ENCODE results near the gene SORCS1. TPM values are rescaled to one million over a fixed set of nuclear protein-coding genes. Genes with fewer than 3 reads are reported as not detected.

The SORCS1 gene
- total RNA-seq, 1 donor from 2014 or later = 1.1 TPM

GRCh38 chr10:106576534-106576933 lies 588.0 kb downstream of the SORCS1 start:
- H4K20me1 ChIP-seq (ENCODE audit: insufficient read depth, low read length) = no peaks in the 10 kb centered on the region
- H3K4me2 ChIP-seq (ENCODE audit: low read length) = no peak overlapping the region
- Mint-ChIP-seq H3K4me3 (ENCODE audit: unreplicated experiment) (no peak overlapping the region), H3K9me3 (ENCODE audit: unreplicated experiment) (no peaks in the 10 kb centered on the region), H3K36me3 (ENCODE audit: low read depth, unreplicated experiment) (no peaks in the 10 kb centered on the region), H3K27ac (ENCODE audit: unreplicated experiment) (no peak overlapping the region), H3K27me3 (ENCODE audit: low read depth, unreplicated experiment) (no peaks in the 10 kb centered on the region), H3K4me1 (ENCODE audit: low read depth, unreplicated experiment) (peaks cover 20% of the 10 kb centered on the region)
- no peak overlapping the region for H3K27ac ChIP-seq (ENCODE audit: low read depth, low read length)
- no peaks in the 10 kb centered on the region for H3K79me2 ChIP-seq (ENCODE audit: insufficient read depth, low read length)
- H3K4me3 ChIP-seq (ENCODE audit: insufficient read depth, low read depth, low read length) = no peak overlapping the region
- H3K36me3 ChIP-seq (ENCODE audit: insufficient read depth, low read length) = no peaks in the 10 kb centered on the region
- H3K4me1 ChIP-seq (ENCODE audit: insufficient read depth, low read length) = peaks cover 8% of the 10 kb centered on the region
- FAIRE-seq (no peak), DNase-seq (ENCODE audit: low read depth) (no peak)
- no peaks in the 10 kb centered on the region for H3K27me3 ChIP-seq (ENCODE audit: insufficient read depth, low read length)
- TF ChIP-seq CTCF (IDR thresholded peaks at IDR 0.05; ENCODE audit: insufficient read depth, low read depth, low read length) (no peak), EZH2 (IDR thresholded peaks at IDR 0.05; ENCODE audit: insufficient read depth, low read length) (no peak)
- H2AFZ ChIP-seq (ENCODE audit: low read depth, low read length) = no peak overlapping the region
- H3K9me3 ChIP-seq (ENCODE audit: insufficient read depth, low read depth, low read length) = no peaks in the 10 kb centered on the region
- H3K9ac ChIP-seq (ENCODE audit: low read length) = no peak overlapping the region

- Histone ChIP-seq H3K4me3 (ENCODE audit: insufficient read depth, low read depth, low read length) (no peak overlapping the region), H3K36me3 (ENCODE audit: insufficient read depth, low read length) (no peaks in the 10 kb centered on the region), H3K4me2 (ENCODE audit: low read length) (peak overlapping the region; percentile 20), H4K20me1 (ENCODE audit: insufficient read depth, low read length) (no peaks in the 10 kb centered on the region), H3K9ac (ENCODE audit: low read length) (no peak overlapping the region), H2AFZ (ENCODE audit: low read depth, low read length) (peak overlapping the region; percentile 29), H3K27ac (ENCODE audit: low read depth, low read length) (peak overlapping the region; percentile 29), H3K9me3 (ENCODE audit: insufficient read depth, low read depth, low read length) (no peaks in the 10 kb centered on the region), H3K4me1 (ENCODE audit: insufficient read depth, low read length) (peaks cover 8% of the 10 kb centered on the region), H3K79me2 (ENCODE audit: insufficient read depth, low read length) (no peaks in the 10 kb centered on the region), H3K27me3 (ENCODE audit: insufficient read depth, low read length) (no peaks in the 10 kb centered on the region)
- FAIRE-seq = no peak
- Mint-ChIP-seq H3K27me3 (ENCODE audit: low read depth, unreplicated experiment) (no peaks in the 10 kb centered on the region), H3K36me3 (ENCODE audit: low read depth, unreplicated experiment) (no peaks in the 10 kb centered on the region), H3K4me3 (ENCODE audit: unreplicated experiment) (no peak overlapping the region), H3K4me1 (ENCODE audit: low read depth, unreplicated experiment) (peaks cover 20% of the 10 kb centered on the region), H3K9me3 (ENCODE audit: unreplicated experiment) (no peaks in the 10 kb centered on the region), H3K27ac (ENCODE audit: unreplicated experiment) (no peak overlapping the region)
- no peak for TF ChIP-seq EZH2 (IDR thresholded peaks at IDR 0.05; ENCODE audit: insufficient read depth, low read length)
- no peak for TF ChIP-seq CTCF (IDR thresholded peaks at IDR 0.05; ENCODE audit: insufficient read depth, low read depth, low read length)
- DNase-seq (ENCODE audit: low read depth) = peak; percentile 51
Observed at GRCh38 chr10:106573106-106573505, 591.4 kb downstream of the SORCS1 start.

GRCh38 chr10:106571192-106571946 lies 593.1 kb downstream of the SORCS1 start:
- H3K9me3 Mint-ChIP-seq (ENCODE audit: unreplicated experiment) = peaks cover 2% of the 10 kb centered on the region
- Histone ChIP-seq H3K27ac (ENCODE audit: low read depth, low read length) (no peak overlapping the region), H3K4me2 (ENCODE audit: low read length) (no peak overlapping the region), H4K20me1 (ENCODE audit: insufficient read depth, low read length) (no peaks in the 10 kb centered on the region), H2AFZ (ENCODE audit: low read depth, low read length) (no peak overlapping the region), H3K4me1 (ENCODE audit: insufficient read depth, low read length) (peaks cover 8% of the 10 kb centered on the region), H3K36me3 (ENCODE audit: insufficient read depth, low read length) (no peaks in the 10 kb centered on the region), H3K9me3 (ENCODE audit: insufficient read depth, low read depth, low read length) (no peaks in the 10 kb centered on the region), H3K4me3 (ENCODE audit: insufficient read depth, low read depth, low read length) (no peak overlapping the region), H3K27me3 (ENCODE audit: insufficient read depth, low read length) (no peaks in the 10 kb centered on the region), H3K79me2 (ENCODE audit: insufficient read depth, low read length) (no peaks in the 10 kb centered on the region), H3K9ac (ENCODE audit: low read length) (no peak overlapping the region)
- no peaks in the 10 kb centered on the region for H3K36me3 Mint-ChIP-seq (ENCODE audit: low read depth, unreplicated experiment)
- TF ChIP-seq CTCF (IDR thresholded peaks at IDR 0.05; ENCODE audit: insufficient read depth, low read depth, low read length) = peak; percentile 71
- no peak for TF ChIP-seq EZH2 (IDR thresholded peaks at IDR 0.05; ENCODE audit: insufficient read depth, low read length)
- DNase-seq (ENCODE audit: low read depth) (peak; percentile 18), FAIRE-seq (no peak)
- H3K4me1 Mint-ChIP-seq (ENCODE audit: low read depth, unreplicated experiment) = peaks cover 10% of the 10 kb centered on the region
- H3K4me3 Mint-ChIP-seq (ENCODE audit: unreplicated experiment) = no peak overlapping the region
- no peaks in the 10 kb centered on the region for H3K27me3 Mint-ChIP-seq (ENCODE audit: low read depth, unreplicated experiment)
- H3K27ac Mint-ChIP-seq (ENCODE audit: unreplicated experiment) = no peak overlapping the region
